Measurements from ENCODE around the gene RNF19B. TPM values are rescaled to one million over a fixed set of nuclear protein-coding genes. Genes with fewer than 3 reads are reported as not detected.

The RNF19B gene
- total RNA-seq, 3 donors from 2014 or later (not counting 1 experiment from before 2014, with no cell fraction given): 44.2 to 110 (median 54.3) TPM

GRCh38 chr1:32919811-32920733 lies 44.5 kb downstream of the RNF19B start:
- Histone ChIP-seq H3K4me1 (ENCODE audit: control insufficient read depth, insufficient read depth, low read length) (peaks cover 18% of the 10 kb centered on the region), H3K27ac (ENCODE audit: low read length) (no peak overlapping the region), H3K9me3 (ENCODE audit: control insufficient read depth, insufficient read depth, low read length) (no peaks in the 10 kb centered on the region), H3K4me3 (ENCODE audit: low read length) (no peak overlapping the region), H3K27me3 (ENCODE audit: control insufficient read depth, insufficient read depth, low read length) (peaks cover 70% of the 10 kb centered on the region), H3K36me3 (ENCODE audit: control insufficient read depth, insufficient read depth, low read length) (no peaks in the 10 kb centered on the region)
- Mint-ChIP-seq H3K9me3 (no peaks in the 10 kb centered on the region), H3K4me1 (peaks cover 18 to 24% of the 10 kb centered on the region in 2 donors), H3K4me3 (no peak overlapping the region), H3K27me3 (ENCODE audit: low read depth in 2 of 2) (peaks cover 59 to 68% of the 10 kb centered on the region in 2 donors), H3K36me3 (no peaks in the 10 kb centered on the region), H3K27ac (no peak overlapping the region)
- ATAC-seq: no peak
- intact Hi-C loops (cut with micrococcal nuclease): no loop called here
- no peak for TF ChIP-seq CTCF (IDR thresholded peaks at IDR 0.05)
- DNase-seq: no peak
- WGBS (ENCODE audit: insufficient coverage): 84% methylated on average over 11 of the region's 11 CpGs

- peaks cover 12% of the 10 kb centered on the region for H3K4me1 ChIP-seq (ENCODE audit: control insufficient read depth, insufficient read depth, low read length)
- no peak overlapping the region for H3K27ac ChIP-seq (ENCODE audit: low read length)
- H3K4me3 Mint-ChIP-seq: no peak overlapping the region
- no peak for TF ChIP-seq CTCF (IDR thresholded peaks at IDR 0.05)
- intact Hi-C loops (cut with micrococcal nuclease): no loop called here
- H3K4me1 Mint-ChIP-seq: peaks cover 8 to 9% of the 10 kb centered on the region in 2 donors
- no peak overlapping the region for H3K4me3 ChIP-seq (ENCODE audit: low read length)
- H3K27me3 ChIP-seq (ENCODE audit: control insufficient read depth, insufficient read depth, low read length): peaks cover 54% of the 10 kb centered on the region
- H3K9me3 Mint-ChIP-seq: no peaks in the 10 kb centered on the region
- no peaks in the 10 kb centered on the region for H3K36me3 ChIP-seq (ENCODE audit: control insufficient read depth, insufficient read depth, low read length)
- H3K27ac Mint-ChIP-seq: no peak overlapping the region
- no peaks in the 10 kb centered on the region for H3K36me3 Mint-ChIP-seq
- no peak for ATAC-seq
- no peaks in the 10 kb centered on the region for H3K9me3 ChIP-seq (ENCODE audit: control insufficient read depth, insufficient read depth, low read length)
- WGBS (ENCODE audit: insufficient coverage): no CpG with 5 or more reads among the region's 1 CpG
- DNase-seq: no peak
- H3K27me3 Mint-ChIP-seq (ENCODE audit: low read depth in 2 of 2): peaks cover 47 to 60% of the 10 kb centered on the region in 2 donors
These were observed 46.4 kb downstream of the RNF19B start for GRCh38 chr1:32918179-32918578.

- H3K9me3 Mint-ChIP-seq: no peaks in the 10 kb centered on the region
- H3K4me1 Mint-ChIP-seq: peaks cover 8 to 9% of the 10 kb centered on the region in 2 donors
- TF ChIP-seq CTCF (IDR thresholded peaks at IDR 0.05): no peak
- 2% methylated on average over 7 of the region's 7 CpGs for WGBS (ENCODE audit: insufficient coverage)
- Histone ChIP-seq H3K27ac (ENCODE audit: low read length) (no peak overlapping the region), H3K9me3 (ENCODE audit: control insufficient read depth, insufficient read depth, low read length) (no peaks in the 10 kb centered on the region), H3K27me3 (ENCODE audit: control insufficient read depth, insufficient read depth, low read length) (peaks cover 50% of the 10 kb centered on the region), H3K4me3 (ENCODE audit: low read length) (no peak overlapping the region), H3K4me1 (ENCODE audit: control insufficient read depth, insufficient read depth, low read length) (peaks cover 12% of the 10 kb centered on the region), H3K36me3 (ENCODE audit: control insufficient read depth, insufficient read depth, low read length) (no peaks in the 10 kb centered on the region)
- H3K27ac Mint-ChIP-seq: no peak overlapping the region
- DNase-seq (peak in 1 of 2 donors; percentile 29), ATAC-seq (peak; percentile 38 to 96 (median 58))
- H3K27me3 Mint-ChIP-seq (ENCODE audit: low read depth in 2 of 2): peaks cover 40 to 53% of the 10 kb centered on the region in 2 donors
- no peaks in the 10 kb centered on the region for H3K36me3 Mint-ChIP-seq
- intact Hi-C loops (cut with micrococcal nuclease): no loop called here
- no peak overlapping the region for H3K4me3 Mint-ChIP-seq
These were observed 47.1 kb downstream of the RNF19B start for GRCh38 chr1:32917521-32917920.

Data from natural killer cell (primary cell).